Endothelial cell of umbilical vein (primary cell): ENCODE results near the gene SULT1E1. TPM values are rescaled to one million over a fixed set of nuclear protein-coding genes. Genes with fewer than 3 reads are reported as not detected.

Experiments
- BruUV-seq: library from RNA; stranded (reverse); fragments of 400-500 nt; replicated peaks from 2 replicates; lab custom pipeline; 2021; lab: Mats Ljungman, UMichigan
- CTCF ChIA-PET: fragments of 300-600, 350-600 bp; sonication (Branson Sonifier 250); formaldehyde crosslinking; loops from one replicate; lab custom pipeline; 2021; ENCODE audit warnings: antibody characterized with exemption, inconsistent platforms; lab: Charles Lee
- POLR2A ChIA-PET: fragments of 300-600, 350-600 bp; sonication (Branson Sonifier 250); formaldehyde crosslinking; loops from one replicate; lab custom pipeline; 2021; ENCODE audit warnings: antibody characterized with exemption, inconsistent platforms; lab: Charles Lee
- DNase-seq: peaks from one replicate; pipeline ENCODE4 v3.0.0-alpha.2; 2011; ENCODE audit warnings: low read depth, low spot score
- FAIRE-seq: peaks from 2 replicates; lab custom pipeline; 2011; peaks lifted over from hg19 to GRCh38; lab: Jason Lieb, UNC
- H2AFZ ChIP-seq: 2 replicates; pipeline ENCODE4 v1.6.0; 2012; ENCODE audit warnings: low read depth, low read length, control low read depth, inconsistent platforms
- H3K27ac ChIP-seq: 2 replicates; pipeline ENCODE4 v1.5.1; 2011; ENCODE audit warnings: low read depth, mild to moderate bottlenecking, control low read depth, low read length, moderate library complexity; ENCODE audit not compliant: insufficient read depth
- H3K27me3 ChIP-seq, 2 experiments: 2 replicates each; pipeline versions ENCODE4 v1.6.0 to v1.6.1; 2011; ENCODE audit warnings: low read length in 2 of 2, mixed read lengths in 1 of 2; ENCODE audit not compliant: control insufficient read depth in 2 of 2, insufficient read depth in 2 of 2
- H3K36me3 ChIP-seq, 2 experiments: 2 replicates in 1 of 2; 3 replicates in 1 of 2; pipeline ENCODE4 v1.5.1; 2011; ENCODE audit warnings: low read length in 2 of 2, mild to moderate bottlenecking in 1 of 2, moderate library complexity in 1 of 2; ENCODE audit not compliant: control insufficient read depth in 2 of 2, insufficient read depth in 2 of 2; ENCODE audit errors: extremely low read depth in 1 of 2
- H3K4me1 ChIP-seq: 3 replicates; pipeline ENCODE4 v1.5.1; 2011; ENCODE audit warnings: mild to moderate bottlenecking, low read length; ENCODE audit not compliant: control insufficient read depth, insufficient read depth; ENCODE audit errors: extremely low read depth
- H3K4me2 ChIP-seq: 2 replicates; pipeline ENCODE4 v1.6.1; 2011; ENCODE audit warnings: low read length, control low read depth, mixed read lengths; ENCODE audit not compliant: insufficient read depth
- H3K4me3 ChIP-seq, 3 experiments: fragments of 200-600 bp in 1 of 3; sonication (generic), shearing (Covaris generic) in 1 of 3; replicated peaks in 1 of 3; 2 replicates each; pipeline ENCODE4 v1.5.1; 2011 to 2016; ENCODE audit warnings: control low read depth in 3 of 3, low read length in 3 of 3, mild to moderate bottlenecking in 2 of 3, inconsistent platforms in 1 of 3, low read depth in 1 of 3, moderate library complexity in 1 of 3; ENCODE audit not compliant: insufficient read depth in 1 of 3
- H3K79me2 ChIP-seq: 2 replicates; pipeline ENCODE4 v1.6.0; 2012; ENCODE audit warnings: low read length, inconsistent platforms; ENCODE audit not compliant: control insufficient read depth, insufficient read depth
- H3K9ac ChIP-seq: replicated peaks from 2 replicates; pipeline ENCODE3; 2011; ENCODE audit warnings: low read length, control low read depth; ENCODE audit not compliant: insufficient read depth; ENCODE audit errors: extremely low read depth
- H3K9me1 ChIP-seq: replicated peaks from 3 replicates; pipeline ENCODE4 v1.6.0; 2011; ENCODE audit warnings: mild to moderate bottlenecking, low read length; ENCODE audit not compliant: control insufficient read depth, insufficient read depth; ENCODE audit errors: extremely low read depth
- H3K9me3 ChIP-seq: replicated peaks from 2 replicates; pipeline ENCODE4 v1.5.1; 2012; ENCODE audit warnings: low read length, inconsistent platforms; ENCODE audit not compliant: control insufficient read depth, insufficient read depth
- H4K20me1 ChIP-seq: replicated peaks from 2 replicates; pipeline ENCODE3; 2011; ENCODE audit warnings: mild to moderate bottlenecking, low read length; ENCODE audit not compliant: control insufficient read depth, insufficient read depth; ENCODE audit errors: extremely low read depth
- CTCF ChIP-seq, 2 donors: IDR thresholded peaks; 1 replicate in 1 of 2; 2 replicates in 1 of 2; pipeline ENCODE4 v1.5.1; 2011; ENCODE audit warnings: low read length in 2 of 2, mild to moderate bottlenecking in 2 of 2, moderate library complexity in 2 of 2, control low read depth in 1 of 2, inconsistent platforms in 1 of 2, low read depth in 1 of 2; ENCODE audit not compliant: insufficient read depth in 1 of 2; ENCODE audit errors: extremely low read depth in 1 of 2
- EZH2 ChIP-seq: IDR thresholded peaks from 2 replicates; pipeline ENCODE4 v1.6.1; 2012; ENCODE audit warnings: borderline replicate concordance, low read depth, mild to moderate bottlenecking, moderate library complexity, low read length, inconsistent platforms; ENCODE audit not compliant: severe bottlenecking
- FOS ChIP-seq: IDR thresholded peaks from 2 replicates; pipeline ENCODE4 v1.6.1; 2011; ENCODE audit warnings: mild to moderate bottlenecking, low read length, moderate library complexity, borderline replicate concordance; ENCODE audit not compliant: insufficient read depth
- GATA2 ChIP-seq: IDR thresholded peaks from 2 replicates; pipeline ENCODE4 v1.7.0; 2011; ENCODE audit warnings: low read depth, mild to moderate bottlenecking, moderate library complexity, mixed read lengths, low read length; ENCODE audit not compliant: insufficient read length, insufficient read depth
- JUN ChIP-seq: IDR thresholded peaks from 2 replicates; pipeline ENCODE4 v1.6.1; 2011; ENCODE audit warnings: borderline replicate concordance, low read depth; ENCODE audit not compliant: insufficient read length, insufficient read depth
- MAX ChIP-seq: IDR thresholded peaks from 2 replicates; pipeline ENCODE4 v1.6.1; 2011; ENCODE audit not compliant: insufficient read depth, insufficient read length
- MYC ChIP-seq: IDR thresholded peaks from one replicate; pipeline ENCODE4 v1.6.1; 2011; ENCODE audit warnings: mild to moderate bottlenecking, low read depth, low read length
- POLR2A ChIP-seq: IDR thresholded peaks from 2 replicates; pipeline ENCODE4 v1.6.1; 2012; ENCODE audit warnings: low read depth, mild to moderate bottlenecking, control low read depth, low read length
- POLR2AphosphoS5 ChIP-seq: IDR thresholded peaks from 2 replicates; pipeline ENCODE4 v1.6.1; 2012; ENCODE audit warnings: low read depth, mild to moderate bottlenecking, control low read depth, low read length, moderate library complexity; ENCODE audit not compliant: insufficient read depth
- dilution Hi-C: fragments of 300-500 bp; cut with MboI; formaldehyde crosslinking; loops from one replicate; pipeline ENCODE4 v1.15.0; 2019; ENCODE audit warnings: low sequenced_read_pairs; ENCODE audit not compliant: extremely low pct_ligation_motif_present
- intact Hi-C: fragments of 100-400 bp; cut with micrococcal nuclease; formaldehyde crosslinking; loops from one replicate; pipeline ENCODE4 v1.10.0; 2022
- polyA plus RNA-seq, 4 experiments: library from polyadenylated mRNA; depleted of rRNA in 3 of 4; stranded (reverse) in 3 of 4; unstranded in 1 of 4; fragments of >200 nt; gene quantifications; 2 replicates each; pipeline versions ENCODE4 v1.2.1 to v1.2.3, GENCODE V29; 2011 to 2012; ENCODE audit warnings: missing spikeins in 1 of 4
- total RNA-seq: library from RNA; stranded (reverse); gene quantifications from 2 replicates; pipeline ENCODE4 v1.2.3, GENCODE V29; 2021

The SULT1E1 gene
- total and polyA plus RNA-seq, 2 donors (not counting 3 experiments of a cell fraction or from before 2014, with no cell fraction given) = 25.8 to 34.5 TPM

- no peaks in the 10 kb centered on the region for H3K79me2 ChIP-seq
- no peak for DNase-seq
- no peaks in the 10 kb centered on the region for H3K9me3 ChIP-seq
- H3K36me3 ChIP-seq = no peaks in the 10 kb centered on the region
- H2AFZ ChIP-seq = no peak overlapping the region
- no peaks in the 10 kb centered on the region for H3K9me1 ChIP-seq
- H4K20me1 ChIP-seq = no peaks in the 10 kb centered on the region
- H3K27ac ChIP-seq = no peak overlapping the region
- ChIA-PET CTCF (interaction anchor here (1.2 kb wide), 1 partner anchor 363 kb away, joined by 3 read pairs; no protein-coding TSS in a partner anchor), POLR2A (no interaction called here)
- BruUV-seq = no TSS peak
- no peaks in the 10 kb centered on the region for H3K4me1 ChIP-seq
- H3K4me2 ChIP-seq = no peak overlapping the region
- H3K27me3 ChIP-seq = no peaks in the 10 kb centered on the region
- dilution Hi-C loops = no loop called here
- no peak for TF ChIP-seq MAX
- no peak for TF ChIP-seq CTCF (IDR thresholded peaks at IDR 0.05; ENCODE audit: extremely low read depth in 1 of 2, insufficient read depth in 1 of 2, low read depth in 1 of 2, low read length in 2 of 2)
- no peak for TF ChIP-seq FOS
- no peak for TF ChIP-seq EZH2
- no peak for TF ChIP-seq POLR2A
- TF ChIP-seq MYC = no peak
- TF ChIP-seq POLR2AphosphoS5 = no peak
- no peak for TF ChIP-seq GATA2
- TF ChIP-seq JUN = no peak
- H3K4me3 ChIP-seq = no peak overlapping the region
- FAIRE-seq = no peak
- no peak overlapping the region for H3K9ac ChIP-seq
- intact Hi-C loops = no loop called here
These were observed 47.2 kb upstream of the SULT1E1 start for GRCh38 chr4:69907151-69907550.
